SK-N-SH (cell line): ENCODE data around the gene SKI. TPM values are rescaled to one million over a fixed set of nuclear protein-coding genes. Genes with fewer than 3 reads are reported as not detected.

Experiments used
- CTCF ChIA-PET: fragments of 300-600, 350-600 bp; formaldehyde crosslinking; extraction: SDS; loops from one replicate; lab custom pipeline; 2021; lab: Yijun Ruan, JAX
- POLR2A ChIA-PET: fragments of 350-600 bp; sonication (Branson Sonifier 250); formaldehyde crosslinking; extraction: SDS; loops from one replicate; lab custom pipeline; 2020; ENCODE audit warnings: antibody characterized with exemption, inconsistent platforms; lab: Yijun Ruan, JAX
- DNase-seq: peaks from one replicate; pipeline ENCODE4 v3.0.0; 2012
- H2AFZ ChIP-seq: fragments of 200-600 bp; sonication (generic); 2 replicates; pipeline ENCODE4 v1.8.1; 2016; ENCODE audit warnings: antibody characterized with exemption, mild to moderate bottlenecking, low read depth
- H3F3A ChIP-seq: fragments of 200-600 bp; sonication (generic); replicated peaks from 2 replicates; pipeline ENCODE3; 2016; ENCODE audit warnings: antibody characterized with exemption, mild to moderate bottlenecking; ENCODE audit not compliant: insufficient read depth
- H3K27ac ChIP-seq, 2 experiments: fragments of 200-500 bp in 1 of 2; fragments of 200-600 bp in 1 of 2; sonication (Bioruptor generic) in 1 of 2; sonication (generic), shearing (Covaris generic) in 1 of 2; 2 replicates each; pipeline versions ENCODE4 v1.5.1 to v1.6.1; 2014 to 2016; ENCODE audit warnings: low read depth in 2 of 2, inconsistent platforms in 1 of 2, low read length in 1 of 2, mild to moderate bottlenecking in 1 of 2, mixed read lengths in 1 of 2
- H3K27me3 ChIP-seq: fragments of 200-600 bp; sonication (generic), shearing (Covaris generic); 2 replicates; pipeline ENCODE4 v1.6.1; 2016; ENCODE audit warnings: mixed run types; ENCODE audit not compliant: insufficient read depth
- H3K36me3 ChIP-seq, 2 experiments: fragments of 200-500 bp in 1 of 2; fragments of 200-600 bp in 1 of 2; sonication (Bioruptor generic) in 1 of 2; sonication (generic) in 1 of 2; replicated peaks in 1 of 2; 2 replicates each; pipeline versions ENCODE3 to v1.5.1; 2014 to 2016; ENCODE audit warnings: low read length in 1 of 2, mild to moderate bottlenecking in 1 of 2; ENCODE audit not compliant: insufficient read depth in 2 of 2, control insufficient read depth in 1 of 2
- H3K4me1 ChIP-seq, 2 experiments: fragments of 200-500 bp in 1 of 2; fragments of 200-600 bp in 1 of 2; sonication (Bioruptor generic) in 1 of 2; sonication (generic), shearing (Covaris generic) in 1 of 2; 2 replicates each; pipeline versions ENCODE4 v1.5.1 to v1.6.1; 2014 to 2016; ENCODE audit warnings: low read depth in 1 of 2, low read length in 1 of 2, mixed run types in 1 of 2; ENCODE audit not compliant: insufficient read depth in 2 of 2, control insufficient read depth in 1 of 2
- H3K4me2 ChIP-seq: fragments of 200-600 bp; sonication (generic), shearing (Covaris generic); 2 replicates; pipeline ENCODE4 v1.6.1; 2017; ENCODE audit warnings: mixed run types
- H3K4me3 ChIP-seq, 2 experiments: fragments of 200-500 bp in 1 of 2; fragments of 200-600 bp in 1 of 2; sonication (Bioruptor generic) in 1 of 2; sonication (generic), shearing (Covaris generic) in 1 of 2; 2 replicates each; pipeline versions ENCODE4 v1.5.1 to v1.8.1; 2014 to 2016; ENCODE audit warnings: low read depth in 2 of 2, inconsistent platforms in 1 of 2, low read length in 1 of 2, mild to moderate bottlenecking in 1 of 2, mixed read lengths in 1 of 2, moderate library complexity in 1 of 2
- H3K79me2 ChIP-seq: fragments of 200-600 bp; sonication (generic); 2 replicates; pipeline ENCODE4 v1.8.1; 2017; ENCODE audit warnings: mild to moderate bottlenecking; ENCODE audit not compliant: insufficient read depth
- H3K9ac ChIP-seq: fragments of 200-600 bp; sonication (generic); 2 replicates; pipeline ENCODE4 v1.6.1; 2017; ENCODE audit warnings: mixed run types
- H3K9me2 ChIP-seq: fragments of 200-600 bp; sonication (generic); 2 replicates; pipeline ENCODE4 v1.6.1; 2017; ENCODE audit warnings: mixed run types
- H3K9me3 ChIP-seq: fragments of 200-600 bp; sonication (generic); 2 replicates; pipeline ENCODE4 v1.6.1; 2017; ENCODE audit warnings: mixed run types, mild to moderate bottlenecking, moderate library complexity
- H4K20me1 ChIP-seq: fragments of 200-600 bp; sonication (generic); 2 replicates; pipeline ENCODE4 v1.6.1; 2017; ENCODE audit warnings: mild to moderate bottlenecking, mixed run types; ENCODE audit not compliant: insufficient read depth
- CHD2 ChIP-seq: fragments of 150-350 bp; IDR thresholded peaks from 2 replicates; pipeline ENCODE4 v1.6.1; 2018; ENCODE audit warnings: low read length; ENCODE audit not compliant: partially characterized antibody
- ELF1 ChIP-seq: IDR thresholded peaks from 2 replicates; pipeline ENCODE4 v1.4.0; 2012
- FOXM1 ChIP-seq: IDR thresholded peaks from 2 replicates; pipeline ENCODE4 v1.4.0; 2012; ENCODE audit warnings: low read depth, mild to moderate bottlenecking
- TAF1 ChIP-seq: IDR thresholded peaks from 2 replicates; pipeline ENCODE4 v1.6.1; 2012; ENCODE audit warnings: low read depth, mild to moderate bottlenecking, low read length, moderate library complexity, borderline replicate concordance
- WGBS: methylation state at CpG from one replicate; pipeline ENCODE4 v1.1.6; 2017; ENCODE audit warnings: low lambda C conversion rate; 5-methylcytosine and 5-hydroxymethylcytosine counted together
- polyA plus RNA-seq, 3 experiments: library from polyadenylated mRNA; depleted of rRNA; stranded (reverse); fragments of >200 nt; gene quantifications; 2 replicates each; pipeline ENCODE4 v1.2.3, GENCODE V29; 2012
- TF ChIP-seq, protein P1 (sequence below): IDR thresholded peaks from 2 replicates; pipeline ENCODE4 v1.4.0; 2012; ENCODE audit warnings: low read depth, borderline replicate concordance
- TF ChIP-seq, protein P2 (sequence below): IDR thresholded peaks from 2 replicates; pipeline ENCODE4 v1.4.0; 2012; ENCODE audit warnings: low read depth
- TF ChIP-seq, protein P3 (sequence below): IDR thresholded peaks from 2 replicates; pipeline ENCODE4 v1.6.1; 2012; ENCODE audit warnings: mild to moderate bottlenecking, low read depth, low read length, moderate library complexity
- TF ChIP-seq, protein P4 (sequence below): fragments of 150-350 bp; IDR thresholded peaks from 2 replicates; pipeline ENCODE4 v1.6.1; 2016; ENCODE audit warnings: mild to moderate bottlenecking, low read depth, low read length

The SKI gene
- polyA plus RNA-seq, 1 of the 3 experiments (the other 2 are of a cell fraction) = 7.2 TPM

DNA sequence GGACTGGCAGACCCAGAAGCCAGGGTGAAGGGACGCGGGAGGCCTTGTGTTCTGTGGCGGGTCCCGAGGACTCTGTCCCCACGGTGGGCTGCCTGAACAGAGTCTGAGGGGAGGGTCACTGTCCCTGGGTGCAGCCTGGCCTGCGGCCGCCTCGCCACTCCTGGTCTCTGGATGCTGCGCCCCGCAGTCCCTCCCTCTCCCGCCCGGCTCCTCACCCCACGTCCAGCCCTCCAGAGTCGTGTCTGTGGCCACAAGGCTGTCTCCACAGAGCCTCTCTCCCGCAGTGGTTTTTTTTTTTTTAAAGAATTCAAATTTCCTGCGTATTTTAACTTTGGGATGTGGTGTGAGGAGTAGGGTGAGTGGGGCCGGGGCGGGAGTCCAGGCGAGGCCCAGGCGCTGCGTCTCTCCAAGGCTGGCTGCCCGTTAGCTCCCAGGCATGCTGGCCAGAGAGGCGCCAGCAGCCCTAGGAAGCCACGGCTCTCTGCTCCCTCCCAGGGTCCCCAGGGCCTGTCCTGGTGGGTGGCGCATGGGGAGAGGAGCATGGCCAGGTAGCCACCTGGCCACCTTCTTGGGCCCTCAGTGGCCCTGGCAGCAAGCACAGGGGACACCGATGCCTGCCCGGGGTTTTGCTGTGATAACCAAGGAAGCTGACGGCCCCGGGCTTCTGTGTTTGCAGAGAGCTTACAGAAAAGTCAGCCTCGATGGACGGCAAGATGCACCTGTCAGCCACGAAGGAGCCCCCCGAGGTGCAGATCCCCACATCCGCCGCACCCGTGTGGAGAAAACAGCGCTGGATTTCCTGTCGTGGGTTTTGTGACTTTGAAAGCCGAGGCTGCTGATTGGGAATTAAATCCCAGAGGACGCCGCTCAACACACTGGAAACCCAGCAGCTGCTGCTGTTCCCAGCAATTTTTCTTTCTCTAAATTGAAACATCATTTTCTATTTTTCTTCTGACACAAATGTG, 90.5 kb downstream of the SKI start:
- DNase-seq = no peak
- no peak overlapping the region for H3K4me3 ChIP-seq
- 96% methylated on average over 25 of the region's 41 CpGs for WGBS
- H3K9me2 ChIP-seq = no peaks in the 10 kb centered on the region
- TF ChIP-seq TAF1 (no peak), ELF1 (no peak), FOXM1 (no peak), CHD2 (no peak)
- TF ChIP-seq, protein P1, sequence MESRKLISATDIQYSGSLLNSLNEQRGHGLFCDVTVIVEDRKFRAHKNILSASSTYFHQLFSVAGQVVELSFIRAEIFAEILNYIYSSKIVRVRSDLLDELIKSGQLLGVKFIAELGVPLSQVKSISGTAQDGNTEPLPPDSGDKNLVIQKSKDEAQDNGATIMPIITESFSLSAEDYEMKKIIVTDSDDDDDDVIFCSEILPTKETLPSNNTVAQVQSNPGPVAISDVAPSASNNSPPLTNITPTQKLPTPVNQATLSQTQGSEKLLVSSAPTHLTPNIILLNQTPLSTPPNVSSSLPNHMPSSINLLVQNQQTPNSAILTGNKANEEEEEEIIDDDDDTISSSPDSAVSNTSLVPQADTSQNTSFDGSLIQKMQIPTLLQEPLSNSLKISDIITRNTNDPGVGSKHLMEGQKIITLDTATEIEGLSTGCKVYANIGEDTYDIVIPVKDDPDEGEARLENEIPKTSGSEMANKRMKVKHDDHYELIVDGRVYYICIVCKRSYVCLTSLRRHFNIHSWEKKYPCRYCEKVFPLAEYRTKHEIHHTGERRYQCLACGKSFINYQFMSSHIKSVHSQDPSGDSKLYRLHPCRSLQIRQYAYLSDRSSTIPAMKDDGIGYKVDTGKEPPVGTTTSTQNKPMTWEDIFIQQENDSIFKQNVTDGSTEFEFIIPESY = no peak
- TF ChIP-seq, protein P2, sequence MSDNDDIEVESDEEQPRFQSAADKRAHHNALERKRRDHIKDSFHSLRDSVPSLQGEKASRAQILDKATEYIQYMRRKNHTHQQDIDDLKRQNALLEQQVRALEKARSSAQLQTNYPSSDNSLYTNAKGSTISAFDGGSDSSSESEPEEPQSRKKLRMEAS = no peak
- TF ChIP-seq, protein P3, sequence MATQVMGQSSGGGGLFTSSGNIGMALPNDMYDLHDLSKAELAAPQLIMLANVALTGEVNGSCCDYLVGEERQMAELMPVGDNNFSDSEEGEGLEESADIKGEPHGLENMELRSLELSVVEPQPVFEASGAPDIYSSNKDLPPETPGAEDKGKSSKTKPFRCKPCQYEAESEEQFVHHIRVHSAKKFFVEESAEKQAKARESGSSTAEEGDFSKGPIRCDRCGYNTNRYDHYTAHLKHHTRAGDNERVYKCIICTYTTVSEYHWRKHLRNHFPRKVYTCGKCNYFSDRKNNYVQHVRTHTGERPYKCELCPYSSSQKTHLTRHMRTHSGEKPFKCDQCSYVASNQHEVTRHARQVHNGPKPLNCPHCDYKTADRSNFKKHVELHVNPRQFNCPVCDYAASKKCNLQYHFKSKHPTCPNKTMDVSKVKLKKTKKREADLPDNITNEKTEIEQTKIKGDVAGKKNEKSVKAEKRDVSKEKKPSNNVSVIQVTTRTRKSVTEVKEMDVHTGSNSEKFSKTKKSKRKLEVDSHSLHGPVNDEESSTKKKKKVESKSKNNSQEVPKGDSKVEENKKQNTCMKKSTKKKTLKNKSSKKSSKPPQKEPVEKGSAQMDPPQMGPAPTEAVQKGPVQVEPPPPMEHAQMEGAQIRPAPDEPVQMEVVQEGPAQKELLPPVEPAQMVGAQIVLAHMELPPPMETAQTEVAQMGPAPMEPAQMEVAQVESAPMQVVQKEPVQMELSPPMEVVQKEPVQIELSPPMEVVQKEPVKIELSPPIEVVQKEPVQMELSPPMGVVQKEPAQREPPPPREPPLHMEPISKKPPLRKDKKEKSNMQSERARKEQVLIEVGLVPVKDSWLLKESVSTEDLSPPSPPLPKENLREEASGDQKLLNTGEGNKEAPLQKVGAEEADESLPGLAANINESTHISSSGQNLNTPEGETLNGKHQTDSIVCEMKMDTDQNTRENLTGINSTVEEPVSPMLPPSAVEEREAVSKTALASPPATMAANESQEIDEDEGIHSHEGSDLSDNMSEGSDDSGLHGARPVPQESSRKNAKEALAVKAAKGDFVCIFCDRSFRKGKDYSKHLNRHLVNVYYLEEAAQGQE = no peak
- TF ChIP-seq, protein P4, sequence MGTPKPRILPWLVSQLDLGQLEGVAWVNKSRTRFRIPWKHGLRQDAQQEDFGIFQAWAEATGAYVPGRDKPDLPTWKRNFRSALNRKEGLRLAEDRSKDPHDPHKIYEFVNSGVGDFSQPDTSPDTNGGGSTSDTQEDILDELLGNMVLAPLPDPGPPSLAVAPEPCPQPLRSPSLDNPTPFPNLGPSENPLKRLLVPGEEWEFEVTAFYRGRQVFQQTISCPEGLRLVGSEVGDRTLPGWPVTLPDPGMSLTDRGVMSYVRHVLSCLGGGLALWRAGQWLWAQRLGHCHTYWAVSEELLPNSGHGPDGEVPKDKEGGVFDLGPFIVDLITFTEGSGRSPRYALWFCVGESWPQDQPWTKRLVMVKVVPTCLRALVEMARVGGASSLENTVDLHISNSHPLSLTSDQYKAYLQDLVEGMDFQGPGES = no peak
- TF ChIP-seq, all 33 proteins: peak for 0
- no peaks in the 10 kb centered on the region for H4K20me1 ChIP-seq
- no peak overlapping the region for H3K4me2 ChIP-seq
- no peaks in the 10 kb centered on the region for H3K79me2 ChIP-seq
- ChIA-PET POLR2A (no interaction called here), CTCF (interaction anchor here (0.7 to 5.4 kb wide), 5 partner anchors 61 to 145 kb away, joined by 3 to 32 read pairs (median 5); partner anchors contain the start of gene FAAP20)
- peaks cover 0 to 47% of the 10 kb centered on the region in 2 experiments; a peak in 1 of 4 replicates for H3K4me1 ChIP-seq
- H3K36me3 ChIP-seq = no peaks in the 10 kb centered on the region
- H3K9me3 ChIP-seq = no peaks in the 10 kb centered on the region
- H2AFZ ChIP-seq = no peak overlapping the region
- no peak overlapping the region for H3K9ac ChIP-seq
- no peak overlapping the region for H3K27ac ChIP-seq
- H3F3A ChIP-seq = no peaks in the 10 kb centered on the region
- no peaks in the 10 kb centered on the region for H3K27me3 ChIP-seq
